ENCODE data around the gene TFAP2C.
A peak's percentile ranks its signal among the peaks of the same experiment; 100 is the strongest.

Gene TFAP2C

GRCh38 chr20:56628015-56628872 lies 862 bp upstream of the TFAP2C start:
- no peak overlapping the region; the same call in 1 of the 2 replicates for H3K9ac ChIP-seq
- peaks cover 4% of the 10 kb centered on the region for H3K4me1 ChIP-seq (ENCODE audit: low read depth, poor library complexity, severe bottlenecking)
- H3K4me2 ChIP-seq = peak overlapping the region; percentile 95
- TF ChIP-seq CTCF (conservative IDR thresholded peaks at IDR 0.05; ENCODE audit: low read depth, low read length) = no peak
- H4K20me1 ChIP-seq (ENCODE audit: insufficient read depth) = no peaks in the 10 kb centered on the region
- H3K27me3 ChIP-seq (ENCODE audit: insufficient read depth, low read depth) = no peaks in the 10 kb centered on the region
- H3K36me3 ChIP-seq (ENCODE audit: insufficient read depth) = no peaks in the 10 kb centered on the region
- H3K4me3 ChIP-seq (IDR thresholded peaks at IDR 0.05; ENCODE audit: insufficient read depth, low read depth, low read length) = no peak overlapping the region
- no peak overlapping the region for H3K27ac ChIP-seq
- H2AFZ ChIP-seq (ENCODE audit: low read depth) = peak overlapping the region; percentile 95
- H3K79me2 ChIP-seq (ENCODE audit: insufficient read depth, low read depth) = no peaks in the 10 kb centered on the region

GRCh38 chr20:56629464-56630085 lies 469 bp downstream of the TFAP2C start:
- Histone ChIP-seq H3K9ac (peak overlapping the region; percentile 46; the same call in 1 of the 2 replicates), H3K4me1 (ENCODE audit: low read depth, poor library complexity, severe bottlenecking) (peaks cover 4% of the 10 kb centered on the region), H3K36me3 (ENCODE audit: insufficient read depth) (no peaks in the 10 kb centered on the region), H3K79me2 (ENCODE audit: insufficient read depth, low read depth) (no peaks in the 10 kb centered on the region), H3K27ac (no peak overlapping the region), H3K4me3 (IDR thresholded peaks at IDR 0.05; ENCODE audit: insufficient read depth, low read depth, low read length) (no peak overlapping the region), H4K20me1 (ENCODE audit: insufficient read depth) (no peaks in the 10 kb centered on the region), H2AFZ (ENCODE audit: low read depth) (peak overlapping the region; percentile 95), H3K27me3 (ENCODE audit: insufficient read depth, low read depth) (no peaks in the 10 kb centered on the region), H3K4me2 (peak overlapping the region; percentile 95)
- TF ChIP-seq CTCF (conservative IDR thresholded peaks at IDR 0.05; ENCODE audit: low read depth, low read length) = no peak

GRCh38 chr20:56630086-56630493 lies 984 bp downstream of the TFAP2C start:
- Histone ChIP-seq H3K4me3 (IDR thresholded peaks at IDR 0.05; ENCODE audit: insufficient read depth, low read depth, low read length) (no peak overlapping the region), H3K4me2 (peak overlapping the region; percentile 95; the same call in 1 of the 2 replicates), H3K4me1 (ENCODE audit: low read depth, poor library complexity, severe bottlenecking) (peaks cover 4% of the 10 kb centered on the region), H3K9ac (peak overlapping the region; percentile 46; the same call in 1 of the 2 replicates), H4K20me1 (ENCODE audit: insufficient read depth) (no peaks in the 10 kb centered on the region), H3K27me3 (ENCODE audit: insufficient read depth, low read depth) (no peaks in the 10 kb centered on the region), H3K27ac (no peak overlapping the region), H2AFZ (ENCODE audit: low read depth) (peak overlapping the region; percentile 95), H3K79me2 (ENCODE audit: insufficient read depth, low read depth) (no peaks in the 10 kb centered on the region), H3K36me3 (ENCODE audit: insufficient read depth) (no peaks in the 10 kb centered on the region)
- TF ChIP-seq CTCF (conservative IDR thresholded peaks at IDR 0.05; ENCODE audit: low read depth, low read length) = peak; percentile 58

GRCh38 chr20:56630506-56631317 lies 1.6 kb downstream of the TFAP2C start:
- no peak overlapping the region for H3K27ac ChIP-seq
- H3K79me2 ChIP-seq (ENCODE audit: insufficient read depth, low read depth) = no peaks in the 10 kb centered on the region
- H2AFZ ChIP-seq (ENCODE audit: low read depth) = no peak overlapping the region
- no peaks in the 10 kb centered on the region for H4K20me1 ChIP-seq (ENCODE audit: insufficient read depth)
- peak; percentile 14 for TF ChIP-seq CTCF (conservative IDR thresholded peaks at IDR 0.05; ENCODE audit: low read depth, low read length)
- H3K9ac ChIP-seq = no peak overlapping the region
- no peaks in the 10 kb centered on the region for H3K27me3 ChIP-seq (ENCODE audit: insufficient read depth, low read depth)
- peaks cover 4% of the 10 kb centered on the region for H3K4me1 ChIP-seq (ENCODE audit: low read depth, poor library complexity, severe bottlenecking)
- H3K4me3 ChIP-seq (IDR thresholded peaks at IDR 0.05; ENCODE audit: insufficient read depth, low read depth, low read length) = no peak overlapping the region
- no peaks in the 10 kb centered on the region for H3K36me3 ChIP-seq (ENCODE audit: insufficient read depth)
- no peak overlapping the region; the same call in 1 of the 2 replicates for H3K4me2 ChIP-seq

All from KMS-11 (cell line).